Stimulated activated CD8-positive, alpha-beta memory T cell treated with anti-CD3 and anti-CD28 coated beads, Interleukin-7, amount 100 ng/mL, for 48 hours (primary cell): ENCODE measurements around the gene RASD1.

ENCODE experiments used
- DNase-seq, 2 donors: peaks; one replicate each; pipeline ENCODE4 v3.0.0-alpha.2; 2020; ENCODE audit warnings: low read depth in 1 of 2; ENCODE audit errors: extremely low read depth in 1 of 2

RASD1 gene

GRCh38 chr17:17511881-17512858, 16.0 kb upstream of the RASD1 start:
- DNase-seq, result no peak

GRCh38 chr17:17511293-17511741, 15.1 kb upstream of the RASD1 start:
- DNase-seq, result no peak

GRCh38 chr17:17510456-17511292, 14.5 kb upstream of the RASD1 start:
- no peak for DNase-seq

GRCh38 chr17:17509601-17510425, 13.6 kb upstream of the RASD1 start:
- no peak for DNase-seq

- DNase-seq, result no peak
Observed at GRCh38 chr17:17508646-17509591, 12.7 kb upstream of the RASD1 start.

- no peak for DNase-seq
Observed at GRCh38 chr17:17508019-17508535, 11.9 kb upstream of the RASD1 start.

- DNase-seq, result no peak
Observed at GRCh38 chr17:17507465-17508011, 11.3 kb upstream of the RASD1 start.

GRCh38 chr17:17506893-17507464, 10.8 kb upstream of the RASD1 start:
- DNase-seq, result no peak

- DNase-seq, result no peak
Observed at GRCh38 chr17:17506181-17506741, 10.1 kb upstream of the RASD1 start.

GRCh38 chr17:17505610-17506171, 9.5 kb upstream of the RASD1 start:
- DNase-seq, result no peak

GRCh38 chr17:17505151-17505550, 9.0 kb upstream of the RASD1 start:
- DNase-seq, result no peak

GRCh38 chr17:17504341-17505140, 8.3 kb upstream of the RASD1 start:
- DNase-seq, result no peak

GRCh38 chr17:17503566-17504130, 7.5 kb upstream of the RASD1 start:
- DNase-seq, result no peak

- DNase-seq, result no peak
Observed at GRCh38 chr17:17502741-17503565, 6.8 kb upstream of the RASD1 start.

GRCh38 chr17:17500999-17501605, 4.9 kb upstream of the RASD1 start:
- DNase-seq, result no peak
